Measurements from ENCODE around the gene MACIR.
"Not testable (repeated sequence)": the region's sequence is repeated elsewhere in the genome, so short reads cannot be mapped to it uniquely, and the experiment has no call there.

MACIR gene, protein sequence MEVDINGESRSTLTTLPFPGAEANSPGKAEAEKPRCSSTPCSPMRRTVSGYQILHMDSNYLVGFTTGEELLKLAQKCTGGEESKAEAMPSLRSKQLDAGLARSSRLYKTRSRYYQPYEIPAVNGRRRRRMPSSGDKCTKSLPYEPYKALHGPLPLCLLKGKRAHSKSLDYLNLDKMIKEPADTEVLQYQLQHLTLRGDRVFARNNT

DNA sequence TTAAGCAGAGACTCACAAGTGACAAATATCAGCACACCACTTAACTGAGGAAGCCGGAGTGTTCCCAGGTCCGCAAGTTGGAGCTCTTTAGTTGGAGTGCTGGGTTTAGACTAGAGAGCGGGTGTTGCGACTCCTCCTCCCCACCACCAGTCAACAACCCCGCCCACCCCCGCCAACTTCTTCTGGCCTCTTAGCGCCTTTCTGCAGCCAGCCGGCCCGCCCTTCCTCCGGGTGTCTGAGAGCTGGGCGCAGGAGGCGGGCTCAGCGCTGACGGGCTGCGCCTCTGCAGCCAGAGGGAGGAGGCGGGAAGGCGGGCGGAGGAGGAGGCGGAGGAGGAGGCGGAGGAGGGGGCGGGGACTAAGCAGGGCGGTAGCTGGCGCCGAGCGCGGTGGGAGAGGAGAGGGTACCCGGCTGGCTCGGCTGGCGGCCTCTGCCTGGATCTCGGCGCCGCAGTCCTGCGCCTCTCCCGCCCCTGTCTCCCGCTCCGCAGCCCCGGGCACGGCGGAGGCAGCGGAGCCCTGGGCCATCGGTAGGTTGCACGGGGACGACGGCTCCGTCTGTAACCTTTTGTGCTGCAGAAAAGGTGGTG, at the start of gene MACIR:
TSS of gene MACIR (plus strand) at position 396 of the 589 bp plus-strand sequence. CDS start 17,157 bp downstream, outside the sequence.
- DNase-seq: peak; percentile 85 to 92 (median 88)

DNA sequence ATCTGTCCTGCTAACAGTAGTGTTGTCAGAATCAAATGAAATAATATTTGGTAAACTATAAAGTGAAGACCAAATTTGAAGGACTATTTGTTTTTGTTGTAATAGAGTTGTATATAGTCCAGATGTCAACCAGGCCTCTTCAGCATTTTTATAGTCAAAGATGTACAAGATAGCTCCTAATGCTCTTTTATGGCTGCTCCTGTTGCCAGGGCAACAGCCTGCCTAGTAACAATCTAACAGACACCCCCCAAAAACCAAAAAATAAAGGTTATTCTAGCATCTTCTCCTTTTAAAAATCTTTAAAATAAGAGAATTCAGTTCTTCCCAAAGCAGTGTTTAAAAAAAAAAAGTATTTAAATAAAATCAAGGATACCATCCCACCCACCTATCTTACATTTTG, 49.5 kb upstream of the MACIR start:
- no peak for DNase-seq

- DNase-seq: no peak
These were observed 47.6 kb upstream of the MACIR start for GRCh38 chr5:103210952-103211351.

DNA sequence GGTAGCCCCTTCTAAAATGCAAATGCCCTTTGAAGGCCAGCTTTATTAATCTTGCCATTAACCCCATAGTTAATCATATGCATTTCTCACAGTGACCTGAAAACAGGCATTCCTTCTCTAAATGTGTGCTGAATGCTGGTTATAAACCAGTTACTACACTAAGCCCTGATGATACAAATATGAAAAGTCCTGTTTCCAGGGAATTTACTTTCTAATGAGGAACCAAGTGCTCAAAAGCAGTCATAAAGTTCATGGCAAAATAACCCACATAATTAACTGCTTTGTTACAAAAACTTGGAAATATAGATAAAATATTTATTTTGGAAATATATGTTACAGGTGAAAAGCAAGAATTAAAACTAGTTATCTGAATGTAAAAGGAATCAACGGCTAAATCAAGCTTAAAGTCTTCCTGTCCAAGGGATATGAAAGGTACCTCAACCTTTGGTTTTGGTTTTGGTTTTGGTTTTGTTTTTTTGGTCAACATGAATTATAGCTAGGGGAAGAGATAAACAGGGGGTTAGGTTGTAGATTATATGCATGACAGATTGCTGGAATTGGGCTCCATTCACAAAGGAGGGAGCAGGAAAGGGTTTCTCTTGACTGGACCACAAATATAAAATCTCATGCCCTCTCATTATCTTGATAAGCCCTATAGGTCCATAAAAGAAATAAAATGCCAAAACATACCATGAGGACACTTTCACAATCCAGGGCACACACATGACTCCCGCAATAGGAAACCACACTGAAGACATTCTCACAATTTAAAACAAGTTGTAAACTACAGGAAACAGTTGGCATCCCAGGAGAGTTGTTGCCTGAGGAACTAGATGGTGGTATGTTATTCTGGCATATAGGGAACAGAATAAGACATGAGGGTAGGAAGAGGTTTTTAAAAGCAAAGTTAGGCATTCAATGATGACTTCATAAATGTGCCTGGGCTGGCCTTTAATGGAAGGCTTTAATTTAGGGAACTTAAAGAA, 46.7 kb upstream of the MACIR start:
- DNase-seq: no peak

GRCh38 chr5:103216137-103216536, 42.4 kb upstream of the MACIR start:
- no peak for DNase-seq

DNA sequence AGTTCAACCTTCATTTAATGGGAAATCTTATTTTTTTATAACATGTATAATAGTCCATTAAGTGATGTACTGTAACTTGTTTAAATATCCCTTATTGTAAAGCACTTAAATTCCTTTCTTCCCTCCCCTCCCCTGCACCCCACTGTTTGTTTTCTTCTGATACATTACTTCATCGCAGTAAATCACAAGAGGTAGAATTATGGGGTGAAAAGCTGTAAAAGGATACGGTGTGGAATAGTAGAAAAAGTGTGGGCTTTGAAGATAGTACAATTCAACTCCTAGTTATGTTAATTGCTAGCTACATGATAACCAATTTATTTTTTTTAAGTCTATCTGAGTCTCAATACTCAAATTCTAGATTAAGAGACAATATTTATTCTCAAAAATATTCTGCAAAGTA, 41.9 kb upstream of the MACIR start:
- DNase-seq: no peak

- no peak for DNase-seq
These were observed 41.5 kb upstream of the MACIR start for GRCh38 chr5:103217101-103217500.

GRCh38 chr5:103218164-103218563, 40.4 kb upstream of the MACIR start:
- DNase-seq: no peak

DNA sequence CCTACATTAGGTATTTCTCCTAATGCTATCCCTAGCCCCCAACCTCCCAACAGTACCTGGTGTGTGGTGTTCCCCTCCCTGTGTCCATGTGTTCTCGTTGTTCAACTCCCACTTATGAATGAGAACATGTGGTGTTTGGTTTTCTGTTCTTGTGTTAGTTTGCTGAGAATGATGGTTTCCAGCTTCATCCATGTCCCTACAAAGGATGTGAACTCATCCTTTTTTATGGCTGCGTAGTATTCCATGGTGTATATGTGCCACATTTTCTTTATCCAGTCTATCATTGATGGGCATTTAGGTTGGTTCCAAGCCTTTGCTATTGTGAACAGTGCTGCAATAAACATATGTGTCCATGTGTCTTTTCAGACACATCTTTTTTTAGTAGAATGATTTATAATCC, 39.5 kb upstream of the MACIR start:
- DNase-seq: not testable (repeated sequence)

DNA sequence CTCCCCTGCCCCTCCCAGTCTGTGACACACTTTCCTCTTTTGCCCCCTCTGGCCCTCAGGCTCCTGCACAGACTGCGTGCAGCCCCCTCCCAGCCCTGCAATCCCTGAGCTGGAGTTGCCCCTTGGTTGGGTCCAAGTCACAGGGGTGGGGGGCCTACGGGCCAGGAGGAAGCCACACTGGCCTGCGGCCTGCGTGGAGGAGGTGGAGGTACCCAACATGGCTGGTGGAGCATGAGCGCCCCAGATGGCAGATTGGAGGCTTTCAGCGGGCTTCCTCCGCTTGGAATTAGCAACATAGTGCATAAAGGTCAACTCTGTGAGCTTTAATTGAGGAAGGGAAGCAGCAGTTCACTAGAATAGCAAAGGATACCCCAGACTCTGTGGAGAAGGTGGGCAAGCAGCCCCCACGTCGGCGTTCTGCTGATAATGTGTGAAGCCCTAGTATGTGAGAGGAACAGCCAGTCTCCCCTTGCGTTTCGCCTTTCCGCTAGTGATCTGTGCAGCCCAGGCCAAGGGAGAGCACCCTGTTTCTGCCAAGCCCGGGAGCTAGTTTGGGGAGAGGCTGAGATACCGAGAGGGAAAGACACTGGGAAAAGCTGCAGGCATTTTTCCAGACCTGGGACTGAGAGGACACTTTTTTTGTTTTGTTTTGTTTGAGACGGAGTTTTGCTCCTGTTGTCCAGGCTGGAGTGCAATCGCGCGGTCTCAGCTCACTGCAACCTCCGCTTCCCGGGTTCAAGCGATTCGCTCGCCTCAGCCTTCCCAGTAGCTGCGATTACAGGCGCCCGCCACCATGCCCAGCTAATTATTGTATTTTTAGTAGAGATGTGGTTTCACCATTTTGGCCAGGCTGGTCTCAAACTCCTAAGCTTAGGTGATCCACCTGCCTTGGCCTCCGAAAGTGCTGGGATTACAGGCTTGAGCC, 35.3 kb upstream of the MACIR start:
- no peak for DNase-seq

GRCh38 chr5:103224118-103224893, 34.3 kb upstream of the MACIR start:
- peak in 3 of 6 experiments; percentile 4 to 46 (median 39) for DNase-seq

DNA sequence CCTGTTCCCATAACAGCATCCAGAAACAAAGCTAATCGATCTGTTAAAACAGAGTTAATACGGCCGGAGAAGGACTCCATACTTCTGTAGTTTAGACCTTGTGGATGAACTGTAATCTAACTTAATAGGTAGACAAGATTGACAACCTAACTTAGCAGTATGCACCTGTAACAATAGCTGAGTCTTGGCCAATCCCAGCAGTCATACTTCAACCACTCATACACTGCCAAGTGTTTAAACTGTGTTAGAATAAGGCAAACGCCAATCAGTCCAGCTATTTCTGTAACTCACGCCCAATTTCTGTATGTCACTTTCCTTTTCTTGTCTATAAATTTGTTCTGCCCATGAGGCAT, 33.7 kb upstream of the MACIR start:
- DNase-seq: no peak

GRCh38 chr5:103228061-103228460, 30.5 kb upstream of the MACIR start:
- DNase-seq: no peak

DNA sequence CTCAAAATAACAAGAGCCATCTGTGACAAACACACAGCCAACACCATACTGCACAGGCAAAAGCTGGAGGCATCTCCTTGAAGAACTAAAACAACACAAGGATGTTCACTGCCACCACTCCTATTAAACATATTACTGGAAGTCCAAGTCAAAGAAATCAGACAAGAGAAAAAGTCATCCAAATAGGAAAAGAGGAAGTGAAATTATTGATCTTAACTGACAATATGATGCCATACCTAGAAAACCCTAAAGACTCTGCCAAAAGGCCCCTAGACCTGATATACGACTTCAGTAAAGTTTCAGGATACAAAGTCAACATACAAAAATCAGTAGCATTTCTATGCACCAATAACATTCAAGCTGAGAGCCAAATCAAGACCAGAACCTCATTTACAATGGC, 30.0 kb upstream of the MACIR start:
- DNase-seq: no peak

- peak in 3 of 6 experiments; percentile 4 to 36 (median 28) for DNase-seq
These were observed 26.1 kb upstream of the MACIR start for GRCh38 chr5:103232393-103232999.

DNA sequence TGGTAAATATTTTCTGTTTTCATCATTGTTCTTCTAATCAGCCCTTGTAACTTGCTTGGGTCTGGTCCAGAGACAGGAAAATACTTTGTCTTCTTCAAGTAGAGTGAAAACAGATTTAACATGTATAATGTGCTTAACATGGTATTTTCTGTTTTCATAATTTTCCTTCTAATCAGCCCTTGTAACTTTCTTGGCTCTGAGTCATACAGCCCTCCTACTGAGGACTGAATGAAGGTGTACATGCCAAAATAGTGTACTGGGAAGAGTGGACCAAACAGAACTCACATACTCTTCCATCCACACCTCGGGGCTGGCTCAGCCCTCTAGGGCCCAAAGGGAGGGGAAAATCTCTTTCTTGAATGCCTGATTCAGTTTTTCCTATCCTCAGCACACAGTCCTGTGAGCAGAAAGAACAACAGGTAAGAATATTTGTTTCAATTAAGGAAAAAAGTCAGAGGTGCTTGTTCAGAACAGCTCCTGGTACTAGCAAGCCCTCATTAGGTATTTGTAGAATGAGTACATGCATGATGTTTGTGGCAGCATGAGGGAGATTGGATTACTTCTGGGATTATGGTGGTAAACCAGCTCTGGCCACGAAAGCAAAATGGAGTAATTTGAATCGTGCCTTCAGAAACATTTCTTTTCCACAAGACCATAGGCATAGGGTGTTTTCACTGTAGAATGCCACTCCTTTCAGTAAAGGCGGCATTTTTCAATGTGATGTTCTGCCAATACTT, 24.2 kb upstream of the MACIR start:
- no peak for DNase-seq

DNA sequence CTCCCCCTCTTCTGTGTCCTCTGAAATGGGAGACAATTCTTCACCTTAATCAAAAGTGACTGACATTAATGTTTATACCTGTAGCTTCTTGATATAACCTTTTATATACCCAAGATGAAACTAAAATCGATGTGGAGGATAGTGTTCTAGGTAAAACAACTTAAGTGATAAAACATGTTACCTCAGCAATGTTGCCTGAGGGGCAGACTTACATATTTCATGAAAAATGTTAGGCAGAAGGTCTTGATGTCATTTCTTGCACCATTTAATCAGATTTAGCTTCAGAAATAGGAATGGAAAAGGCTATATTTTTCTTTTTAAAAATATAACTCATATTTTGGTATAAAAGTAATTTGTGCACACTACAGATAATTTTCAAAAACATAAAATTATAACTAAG, 22.7 kb upstream of the MACIR start:
- no peak for DNase-seq

DNA sequence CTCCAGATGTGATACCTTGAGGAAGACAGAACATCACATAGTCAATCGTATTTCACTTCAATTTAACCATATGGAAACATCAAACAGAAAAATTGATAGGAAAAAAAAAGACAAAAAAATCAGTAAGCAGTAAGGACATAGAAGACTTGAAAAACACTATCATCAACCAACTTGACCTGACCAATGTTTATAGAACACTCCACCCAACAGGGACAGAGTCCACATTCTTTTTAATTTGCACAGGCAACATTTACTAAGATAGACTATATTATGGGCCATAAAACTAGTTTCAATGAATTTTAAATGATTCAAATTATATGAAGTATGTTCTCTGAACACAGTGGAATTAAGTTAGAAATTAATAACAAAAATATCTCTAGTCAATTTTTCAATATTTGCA, 20.8 kb upstream of the MACIR start:
- DNase-seq: no peak

- DNase-seq: no peak
These were observed 14.9 kb upstream of the MACIR start for GRCh38 chr5:103243665-103244064.

GRCh38 chr5:103244398-103244797, 14.2 kb upstream of the MACIR start:
- no peak for DNase-seq

DNA sequence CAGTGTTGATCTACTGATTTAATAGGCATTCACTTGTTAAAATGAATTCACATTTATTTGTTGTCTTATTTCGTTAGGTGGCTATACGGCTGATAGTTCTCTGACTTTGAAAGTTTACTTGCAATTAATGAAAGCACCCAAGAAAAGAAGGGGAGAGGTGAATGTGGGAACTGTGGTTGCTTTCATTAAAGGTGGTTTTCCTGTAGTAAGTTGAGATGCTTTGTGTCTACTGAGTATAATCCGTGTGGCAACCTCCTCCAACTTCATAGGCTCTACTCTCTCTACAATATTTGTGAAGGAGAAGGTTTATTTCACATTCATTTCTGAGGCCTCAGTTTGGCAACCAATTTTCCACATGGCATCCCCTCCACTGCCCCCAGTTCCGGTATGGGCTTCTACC, 12.8 kb upstream of the MACIR start:
- DNase-seq: peak in 1 of 6 experiments; percentile 9

All from stimulated activated naive CD4-positive, alpha-beta T cell (primary cell).